Adrenal gland (tissue), 12 donors: ENCODE measurements around the gene TMEM255B. TPM values are rescaled to one million over a fixed set of nuclear protein-coding genes. Genes with fewer than 3 reads are reported as not detected.

Source experiments
- DNase-seq, 7 donors: peaks; one replicate each; pipeline ENCODE4 v3.0.0-alpha.2; 2019 to 2020
- H3K27ac ChIP-seq, 5 donors: fragments of 200-600 bp; sonication (generic) in 4 of 5; 1 replicate in 3 of 5; 2 replicates in 2 of 5; pipeline versions ENCODE4 v1.5.1 to v1.8.0; 2016 to 2020; ENCODE audit warnings: mild to moderate bottlenecking in 1 of 5
- H3K27me3 ChIP-seq: fragments of 200-600 bp; 2 replicates; pipeline ENCODE4 v1.8.0; 2021
- H3K36me3 ChIP-seq, 2 donors: fragments of 200-600 bp; replicated peaks in 1 of 2; 1 replicate in 1 of 2; 2 replicates in 1 of 2; pipeline versions ENCODE4 v1.5.1 to v1.8.0; 2018 to 2022
- H3K4me1 ChIP-seq, 2 donors: fragments of 200-600 bp; replicated peaks in 1 of 2; 1 replicate in 1 of 2; 2 replicates in 1 of 2; pipeline versions ENCODE4 v1.5.1 to v1.8.0; 2018 to 2021
- H3K4me3 ChIP-seq, 4 donors: fragments of 200-600 bp; sonication (generic) in 3 of 4; one replicate each; pipeline ENCODE4 v1.5.1; 2016 to 2018
- H3K9me3 ChIP-seq, 3 donors: fragments of 200-600 bp; sonication (generic) in 1 of 3; replicated peaks in 1 of 3; 1 replicate in 2 of 3; 2 replicates in 1 of 3; pipeline versions ENCODE4 v1.5.1 to v1.8.0; 2016 to 2021
- POLR2A ChIP-seq, 2 donors: fragments of 450-650 bp; IDR thresholded peaks; one replicate each; pipeline ENCODE4 v1.6.1; 2017; ENCODE audit warnings: antibody characterized with exemption in 2 of 2, mild to moderate bottlenecking in 2 of 2, moderate library complexity in 1 of 2
- WGBS, 4 donors: extraction: QIAGEN DNeasy Blood & Tissue Kit in 2 of 4; methylation state at CpG; one replicate each; pipeline versions ENCODE4 v1.1.5 to v1.1.7; 2013 to 2017; 5-methylcytosine and 5-hydroxymethylcytosine counted together
- intact Hi-C, 2 donors: fragments of 100-400 bp; cut with DNase I; formaldehyde crosslinking; loops; one replicate each; pipeline versions ENCODE4 v1.14.1 to v1.15.0; 2022 to 2023
- polyA plus RNA-seq, 3 donors: library from polyadenylated mRNA; stranded (reverse); fragments of 200-250 nt in 2 of 3; fragments of 350-450 nt in 1 of 3; fragmentation: Illumina TruSeq in 1 of 3; extraction: RNeasy Lipid Tissue Mini Kit (QIAGEN cat#74804) in 1 of 3; gene quantifications; one replicate each; pipeline ENCODE4 v1.2.3, GENCODE V29; 2013 to 2014
- total RNA-seq, 9 donors: library from RNA; depleted of rRNA in 4 of 9; stranded (reverse); fragments of >200 nt in 4 of 9; fragments of 120-200 nt in 1 of 9; fragmentation: NEBNext Ultra II Directional in 1 of 9; extraction: Animal tissue kit (Norgen Biotek cat#: 25700) in 1 of 9; gene quantifications; one replicate each; pipeline versions ENCODE4 v1.1.0 to v1.2.4, GENCODE V29; 2013 to 2023
- TF ChIP-seq, protein P1 (sequence below), 6 experiments: fragments of 450-650 bp in 4 of 6; fragments of 200-600 bp in 2 of 6; sonication (generic) in 1 of 6; IDR thresholded peaks; 1 replicate in 5 of 6; 2 replicates in 1 of 6; pipeline versions ENCODE4 v1.5.1 to v1.8.0; 2016 to 2021; ENCODE audit warnings: antibody characterized with exemption in 6 of 6, mild to moderate bottlenecking in 2 of 6, moderate library complexity in 1 of 6
- donor health status: healthy with polysubstance abuse.
- donor health status: Bipolar disorder and iron deficiency.
- donor health status: DM: yes; HTN: yes; CAD: no.
- donor health status: DM: no; HTN: no; CAD: no.
- donor health status: DM: no; HTN: no; CAD: no.
- donor health status: DM: yes; HTN: yes; CAD: no.

TMEM255B gene
- total and polyA plus RNA-seq, 12 donors = 1.3 to 60.1 (median 17.2) TPM

DNA sequence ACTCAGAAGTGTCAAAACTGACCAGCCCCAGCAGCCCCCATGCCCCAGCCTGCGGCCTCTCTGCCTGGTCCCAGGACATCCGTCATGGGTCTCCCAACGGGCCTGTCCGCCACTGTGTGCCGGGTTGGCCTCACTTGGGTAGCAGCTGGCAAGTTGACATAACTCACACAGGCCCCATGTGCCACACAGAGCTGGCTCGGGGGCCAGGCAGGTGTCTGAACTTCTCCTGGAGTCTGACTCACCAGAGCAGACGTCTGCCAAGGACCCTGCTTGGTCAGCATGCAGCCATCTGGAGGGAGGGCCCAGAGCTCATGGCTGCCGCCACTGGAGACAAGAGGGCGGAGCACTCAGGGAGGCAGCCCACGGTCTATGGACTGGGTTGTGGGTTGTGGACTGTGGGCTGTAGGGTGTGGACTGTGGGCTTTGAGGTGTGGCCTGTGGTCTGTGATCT is 32.0 kb upstream of the TMEM255B start:
- WGBS, 4 donors = 53 to 71% (median 59%) methylated on average over 4 to 10 of the region's 10 CpGs; no CpG with 5 or more reads in 1 of the 4 donors
- H3K9me3 ChIP-seq = no peaks in the 10 kb centered on the region
- peak overlapping the region in 1 of 5 donors; percentile 32 for H3K27ac ChIP-seq
- peaks cover 5% of the 10 kb centered on the region for H3K27me3 ChIP-seq
- H3K4me3 ChIP-seq = no peak overlapping the region
- peak; percentile 42 to 72 (median 59) for DNase-seq
- no peaks in the 10 kb centered on the region for H3K36me3 ChIP-seq
- H3K4me1 ChIP-seq = no peaks in the 10 kb centered on the region
- TF ChIP-seq, protein P1, sequence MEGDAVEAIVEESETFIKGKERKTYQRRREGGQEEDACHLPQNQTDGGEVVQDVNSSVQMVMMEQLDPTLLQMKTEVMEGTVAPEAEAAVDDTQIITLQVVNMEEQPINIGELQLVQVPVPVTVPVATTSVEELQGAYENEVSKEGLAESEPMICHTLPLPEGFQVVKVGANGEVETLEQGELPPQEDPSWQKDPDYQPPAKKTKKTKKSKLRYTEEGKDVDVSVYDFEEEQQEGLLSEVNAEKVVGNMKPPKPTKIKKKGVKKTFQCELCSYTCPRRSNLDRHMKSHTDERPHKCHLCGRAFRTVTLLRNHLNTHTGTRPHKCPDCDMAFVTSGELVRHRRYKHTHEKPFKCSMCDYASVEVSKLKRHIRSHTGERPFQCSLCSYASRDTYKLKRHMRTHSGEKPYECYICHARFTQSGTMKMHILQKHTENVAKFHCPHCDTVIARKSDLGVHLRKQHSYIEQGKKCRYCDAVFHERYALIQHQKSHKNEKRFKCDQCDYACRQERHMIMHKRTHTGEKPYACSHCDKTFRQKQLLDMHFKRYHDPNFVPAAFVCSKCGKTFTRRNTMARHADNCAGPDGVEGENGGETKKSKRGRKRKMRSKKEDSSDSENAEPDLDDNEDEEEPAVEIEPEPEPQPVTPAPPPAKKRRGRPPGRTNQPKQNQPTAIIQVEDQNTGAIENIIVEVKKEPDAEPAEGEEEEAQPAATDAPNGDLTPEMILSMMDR (IDR thresholded peaks at IDR 0.05) = no peak
- TF ChIP-seq POLR2A (IDR thresholded peaks at IDR 0.05) = no peak
- intact Hi-C loops = no loop called here

- intact Hi-C loops = no loop called here
- no peak overlapping the region for H3K27ac ChIP-seq
- no peaks in the 10 kb centered on the region for H3K9me3 ChIP-seq
- WGBS, 4 donors = 90 to 94% (median 93%) methylated on average over 10 to 16 of the region's 16 CpGs
- H3K4me1 ChIP-seq = no peaks in the 10 kb centered on the region
- H3K4me3 ChIP-seq = no peak overlapping the region
- H3K36me3 ChIP-seq = no peaks in the 10 kb centered on the region
- no peak for TF ChIP-seq POLR2A (IDR thresholded peaks at IDR 0.05)
- TF ChIP-seq, protein P1 (IDR thresholded peaks at IDR 0.05) = no peak
- DNase-seq = no peak
- peaks cover 5% of the 10 kb centered on the region for H3K27me3 ChIP-seq
These were observed 30.4 kb upstream of the TMEM255B start for GRCh38 chr13:113728571-113729054.

DNA sequence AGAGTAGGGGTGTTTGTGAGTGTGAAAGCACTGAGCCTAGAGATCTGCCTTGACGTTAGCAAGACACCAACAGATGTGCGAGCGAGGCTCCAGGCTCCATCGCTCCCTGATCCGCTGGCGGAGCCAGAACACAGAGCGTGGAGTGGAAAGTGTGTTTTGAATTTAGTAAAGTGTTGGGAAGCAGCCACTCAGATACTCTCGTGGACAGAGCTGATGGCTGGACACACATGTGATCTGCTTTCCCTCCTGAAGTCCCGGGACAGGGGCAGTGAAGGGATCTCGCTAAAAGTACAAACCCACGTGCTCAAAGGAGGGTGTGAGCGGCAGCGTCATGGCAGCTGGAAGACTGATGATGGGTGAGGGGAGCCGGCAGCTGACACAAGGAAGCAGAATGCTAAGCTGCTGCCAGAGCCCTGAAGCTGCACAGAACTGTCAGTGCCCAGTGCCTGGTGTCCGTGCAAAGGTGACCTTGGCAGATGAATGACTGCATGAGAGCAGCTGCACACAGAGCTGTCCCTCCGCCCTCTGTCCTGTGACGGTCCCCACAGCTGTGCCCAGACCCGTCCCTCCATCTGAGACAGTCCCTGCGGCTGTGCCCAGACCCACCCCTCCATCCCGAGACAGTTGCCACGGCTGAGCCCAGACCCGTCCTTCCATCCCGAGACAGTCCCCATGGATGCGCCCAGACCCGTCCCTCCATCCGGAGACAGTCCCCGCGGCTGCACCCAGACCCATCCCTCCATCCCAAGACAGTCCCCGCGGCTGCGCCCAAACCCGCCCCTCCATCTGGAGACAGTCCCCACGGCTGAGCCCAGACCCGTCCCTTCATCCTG is 29.6 kb upstream of the TMEM255B start:
- intact Hi-C loops = no loop called here

DNA sequence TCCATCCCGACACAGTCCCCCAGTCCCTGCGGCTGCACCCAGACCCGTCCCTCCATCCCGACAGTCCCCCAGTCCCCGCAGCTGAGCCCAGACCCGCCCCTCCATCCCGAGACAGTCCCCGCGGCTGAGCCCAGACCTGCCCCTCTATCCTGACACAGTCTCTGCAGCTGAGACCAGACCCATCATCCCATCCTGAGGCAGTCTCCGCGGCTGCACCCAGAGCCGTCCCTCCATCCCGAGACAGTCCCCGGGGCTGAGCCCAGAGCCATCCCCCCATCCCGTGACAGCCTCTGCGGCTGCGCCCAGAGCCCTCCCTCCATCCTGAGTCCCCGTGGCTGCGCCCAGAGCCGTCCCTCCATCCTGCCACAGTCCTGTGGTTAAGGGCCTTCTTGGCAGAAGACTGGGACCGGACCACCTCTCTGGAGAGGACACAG is 28.8 kb upstream of the TMEM255B start:
- Histone ChIP-seq H3K27me3 (peaks cover 5% of the 10 kb centered on the region), H3K36me3 (no peaks in the 10 kb centered on the region), H3K4me3 (no peak overlapping the region), H3K4me1 (no peaks in the 10 kb centered on the region), H3K9me3 (no peaks in the 10 kb centered on the region), H3K27ac (no peak overlapping the region)
- no peak for DNase-seq
- TF ChIP-seq, protein P1 (IDR thresholded peaks at IDR 0.05) = no peak
- no peak for TF ChIP-seq POLR2A (IDR thresholded peaks at IDR 0.05)
- intact Hi-C loops = no loop called here
- WGBS, 4 donors = 34 to 92% (median 68%) methylated on average over 5 to 21 of the region's 21 CpGs

More for the DNA sequence above, 29.6 kb upstream of the TMEM255B start:
- TF ChIP-seq POLR2A (IDR thresholded peaks at IDR 0.05) = no peak
- TF ChIP-seq, protein P1 (IDR thresholded peaks at IDR 0.05) = no peak
- 36 to 54% (median 48%) methylated on average over 22 to 34 of the region's 34 CpGs for WGBS, 4 donors
- no peaks in the 10 kb centered on the region for H3K36me3 ChIP-seq
- peak in 5 of 7 donors; percentile 41 to 78 (median 65) for DNase-seq
- no peaks in the 10 kb centered on the region for H3K4me1 ChIP-seq
- H3K27ac ChIP-seq = no peak overlapping the region
- no peak overlapping the region for H3K4me3 ChIP-seq
- H3K27me3 ChIP-seq = peaks cover 5% of the 10 kb centered on the region
- no peaks in the 10 kb centered on the region for H3K9me3 ChIP-seq
